IPS-18c (cell line): ENCODE data around the gene L3MBTL4.
"Not testable (repeated sequence)": the region's sequence is repeated elsewhere in the genome, so short reads cannot be mapped to it uniquely, and the experiment has no call there.

Source experiments
- H3K4me3 ChIP-seq: 2 replicates; pipeline ENCODE4 v1.7.0; 2013; ENCODE audit warnings: low read depth, mild to moderate bottlenecking, low read length, moderate library complexity; ENCODE audit not compliant: insufficient read depth
- H3K9me3 ChIP-seq: one replicate; pipeline ENCODE4 v1.6.1; 2013; ENCODE audit warnings: mild to moderate bottlenecking, low read length, moderate library complexity; ENCODE audit not compliant: control insufficient read depth, insufficient read depth

The L3MBTL4 gene

DNA sequence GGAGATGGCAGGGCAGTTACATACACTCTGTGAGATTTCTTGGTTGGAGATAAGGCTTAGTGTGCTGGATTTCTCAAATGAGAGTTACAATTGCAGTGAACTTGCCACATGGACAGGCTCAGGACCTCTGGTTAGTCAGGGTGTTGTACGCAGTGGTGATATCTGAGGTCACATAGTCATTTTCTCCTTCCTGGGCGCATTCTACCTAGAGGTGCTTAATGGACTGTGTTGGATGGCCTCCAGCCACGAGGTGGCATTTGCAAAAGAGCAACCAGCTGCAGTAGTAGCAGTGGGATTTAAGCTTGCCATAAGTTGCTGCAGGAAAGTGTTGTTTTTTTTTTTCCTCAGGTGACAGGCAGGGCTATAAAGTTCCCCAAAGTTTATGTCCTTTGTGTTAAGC is 345.6 kb downstream of the L3MBTL4 start:
- no peak overlapping the region for H3K4me3 ChIP-seq

DNA sequence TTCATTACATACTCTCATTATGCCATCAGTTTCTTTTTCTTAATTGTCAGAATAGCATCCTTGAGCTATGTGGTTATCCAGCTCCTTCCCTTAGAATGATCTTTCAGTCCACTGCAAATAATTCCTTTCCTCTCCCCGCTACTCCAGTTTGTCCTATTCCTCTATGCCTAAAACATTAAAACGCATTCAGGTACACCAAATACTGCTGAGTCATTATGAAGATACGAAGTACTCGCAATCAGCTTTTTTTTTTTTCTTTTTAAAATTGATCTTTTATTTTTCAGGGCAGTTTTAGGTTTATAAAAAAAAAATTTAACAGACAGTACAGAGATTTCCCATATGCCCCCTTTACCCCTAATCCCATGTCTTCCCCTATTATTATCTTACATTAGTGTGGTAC is 354.6 kb downstream of the L3MBTL4 start:
- Histone ChIP-seq H3K9me3 (no peaks in the 10 kb centered on the region), H3K4me3 (no peak overlapping the region)

More for the DNA sequence above, 345.6 kb downstream of the L3MBTL4 start:
- no peaks in the 10 kb centered on the region for H3K9me3 ChIP-seq

DNA sequence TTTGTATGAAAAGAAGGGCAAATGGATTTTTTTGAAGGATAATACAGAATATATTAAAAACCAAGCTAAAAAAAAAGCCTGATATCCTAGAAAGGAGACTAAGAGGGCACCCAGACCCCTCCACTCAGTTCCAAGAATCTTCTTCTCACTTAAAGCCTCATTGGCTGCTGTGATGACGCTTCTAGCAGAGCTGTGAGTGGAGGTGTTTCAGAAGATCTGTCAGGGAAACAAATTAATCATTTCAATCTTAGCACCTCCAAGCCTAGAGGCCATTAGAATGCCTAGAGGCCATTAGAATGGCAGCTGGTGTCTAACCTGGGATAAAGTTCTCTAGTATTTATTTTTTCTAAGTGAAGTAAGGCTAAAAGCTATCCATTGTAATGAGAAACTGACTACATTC is 355.2 kb downstream of the L3MBTL4 start:
- H3K4me3 ChIP-seq = no peak overlapping the region

DNA sequence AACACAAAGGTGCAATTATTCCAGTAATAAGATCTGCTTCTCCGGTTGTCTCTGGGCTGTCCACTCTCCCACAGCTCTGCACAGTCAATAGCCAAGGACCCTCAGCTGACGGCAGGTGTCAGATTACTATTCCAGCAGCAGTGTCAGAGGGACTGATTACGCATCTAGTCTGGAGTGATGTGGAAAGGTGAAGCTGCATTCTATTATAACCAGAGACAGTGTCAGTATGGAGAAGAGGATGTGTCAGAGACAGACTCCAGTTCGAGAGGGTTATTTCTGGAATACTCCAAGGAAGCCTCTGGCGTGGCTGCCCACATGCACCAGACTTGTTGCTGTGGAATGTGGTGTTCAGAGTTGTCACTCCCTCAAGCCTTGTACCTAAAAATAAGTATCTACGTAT is 355.8 kb downstream of the L3MBTL4 start:
- no peaks in the 10 kb centered on the region for H3K9me3 ChIP-seq

More for the DNA sequence above, 355.2 kb downstream of the L3MBTL4 start:
- H3K9me3 ChIP-seq = no peaks in the 10 kb centered on the region

DNA sequence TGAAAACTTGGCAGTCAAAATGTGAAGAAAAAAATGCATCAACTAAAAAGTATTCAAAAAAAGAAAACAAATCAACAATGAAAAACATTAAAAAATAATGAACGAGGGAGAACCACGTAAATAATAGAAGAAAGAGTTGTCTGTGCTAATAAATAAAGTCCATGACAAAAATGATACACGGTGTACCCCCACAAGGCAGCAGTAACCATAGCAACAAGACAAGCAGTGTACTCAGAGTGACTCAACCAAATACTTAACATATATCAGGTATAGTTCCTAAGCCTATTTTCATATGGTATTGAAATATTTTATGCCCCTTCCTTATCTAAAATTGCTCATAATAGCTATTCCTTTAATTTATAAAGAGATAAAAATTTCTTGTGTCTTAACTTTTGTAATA is 357.1 kb downstream of the L3MBTL4 start:
- H3K4me3 ChIP-seq = no peak overlapping the region
- no peaks in the 10 kb centered on the region for H3K9me3 ChIP-seq

More for the DNA sequence above, 355.8 kb downstream of the L3MBTL4 start:
- no peak overlapping the region for H3K4me3 ChIP-seq

DNA sequence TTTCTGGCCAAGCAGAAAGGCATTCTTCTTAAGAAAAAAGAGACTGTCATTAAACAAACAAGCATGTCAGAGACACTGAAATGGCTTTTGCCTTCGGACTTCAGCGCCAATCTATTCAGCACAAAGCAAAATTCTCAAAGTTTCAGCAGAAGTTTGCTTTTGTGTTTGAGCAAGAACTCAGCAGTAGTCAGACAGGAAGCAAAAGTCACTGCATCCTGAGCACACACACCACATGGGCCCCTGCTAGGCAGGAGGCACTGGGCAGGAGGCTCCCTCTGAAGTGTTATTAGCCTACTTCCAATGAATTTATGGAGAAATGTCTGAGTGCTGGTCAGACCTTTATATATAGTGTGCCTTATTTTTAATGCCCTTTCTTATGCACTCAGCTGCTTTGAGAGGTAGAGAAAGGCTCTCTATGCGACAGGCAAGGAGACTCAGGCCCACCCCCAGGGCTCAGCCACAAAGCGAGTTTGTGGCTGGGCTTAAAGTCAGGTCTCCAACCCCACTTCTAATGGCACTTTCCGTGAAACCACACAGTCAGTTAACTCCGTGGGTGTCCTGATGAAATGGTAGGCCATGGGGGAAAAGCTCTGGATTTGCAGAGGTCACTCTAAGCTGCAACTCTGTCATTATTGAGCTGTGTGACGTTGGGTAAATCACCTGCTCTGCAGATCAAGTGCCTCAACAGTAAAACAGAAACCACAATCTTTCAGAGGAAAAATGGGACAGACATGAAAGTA is 358.4 kb downstream of the L3MBTL4 start:
- Histone ChIP-seq H3K4me3 (no peak overlapping the region), H3K9me3 (no peaks in the 10 kb centered on the region)

DNA sequence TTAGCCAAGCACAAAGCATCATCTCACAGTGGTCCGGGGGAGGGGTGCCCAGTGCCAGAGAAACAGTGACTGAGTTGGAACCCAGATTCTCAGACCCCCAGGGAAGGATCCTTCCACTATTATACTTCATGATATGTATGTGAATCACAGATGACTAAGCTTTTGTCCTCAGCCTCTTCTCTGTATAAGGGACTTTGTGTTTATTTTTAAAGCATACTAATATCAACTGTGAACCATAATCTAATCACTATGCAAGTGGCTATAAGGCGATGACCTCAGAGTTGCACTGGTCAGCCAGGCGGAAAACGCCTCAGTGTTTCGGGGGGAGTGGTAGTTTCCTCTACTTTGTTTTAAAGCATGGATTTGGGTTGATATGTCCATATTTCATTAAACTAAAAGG is 359.0 kb downstream of the L3MBTL4 start:
- no peaks in the 10 kb centered on the region for H3K9me3 ChIP-seq

DNA sequence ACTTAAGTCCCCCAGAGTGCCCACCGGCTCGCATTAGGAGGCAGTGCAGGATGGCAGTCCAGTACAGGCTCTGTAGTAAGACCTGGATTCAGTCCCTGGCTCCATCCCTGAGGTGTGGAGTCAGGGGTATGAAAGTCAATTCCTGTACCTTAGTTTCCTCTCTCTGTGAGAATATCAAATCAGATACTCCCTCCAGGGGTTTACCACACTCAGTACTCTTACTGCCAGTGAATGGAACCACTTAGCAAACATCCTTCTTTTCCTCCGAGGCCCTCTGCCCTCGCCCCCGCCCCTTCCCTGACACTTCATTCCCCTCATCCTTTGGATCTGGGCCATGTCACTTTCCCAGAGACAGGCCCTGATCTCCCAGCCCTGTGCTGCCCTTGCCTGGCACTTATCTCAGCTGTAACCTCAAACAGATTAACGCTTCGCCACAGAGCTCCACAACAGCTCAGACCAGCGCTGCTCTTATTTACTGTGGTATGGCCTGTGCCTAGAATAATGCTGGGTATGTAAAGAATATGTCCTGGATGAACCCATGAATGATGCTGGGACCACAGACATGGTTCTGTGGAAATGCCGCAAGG is 360.4 kb downstream of the L3MBTL4 start:
- no peaks in the 10 kb centered on the region for H3K9me3 ChIP-seq
- no peak overlapping the region for H3K4me3 ChIP-seq

More for the DNA sequence above, 359.0 kb downstream of the L3MBTL4 start:
- H3K4me3 ChIP-seq = no peak overlapping the region

DNA sequence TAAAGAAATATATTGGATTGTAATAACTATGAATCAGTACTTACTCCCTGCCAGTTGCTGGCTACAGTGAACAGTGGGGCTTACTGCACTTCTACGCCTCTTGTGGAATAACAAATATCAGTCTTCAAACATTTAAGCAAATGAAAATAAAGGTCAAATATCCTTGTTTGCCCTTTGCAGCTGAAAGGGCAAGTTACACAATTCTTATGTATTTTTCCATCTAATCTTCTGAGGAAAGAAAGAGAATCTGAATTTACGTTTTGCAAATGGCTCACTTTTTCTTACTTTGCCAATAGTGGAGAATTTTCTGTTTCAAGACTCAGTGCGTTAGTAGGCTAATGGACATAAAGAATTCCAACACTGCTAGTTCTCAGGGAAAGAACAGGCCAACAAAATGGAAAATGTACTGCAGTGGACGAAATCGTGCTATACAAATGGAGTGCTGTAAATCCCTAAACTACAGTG is 362.2 kb downstream of the L3MBTL4 start:
- Histone ChIP-seq H3K9me3 (no peaks in the 10 kb centered on the region), H3K4me3 (no peak overlapping the region)

DNA sequence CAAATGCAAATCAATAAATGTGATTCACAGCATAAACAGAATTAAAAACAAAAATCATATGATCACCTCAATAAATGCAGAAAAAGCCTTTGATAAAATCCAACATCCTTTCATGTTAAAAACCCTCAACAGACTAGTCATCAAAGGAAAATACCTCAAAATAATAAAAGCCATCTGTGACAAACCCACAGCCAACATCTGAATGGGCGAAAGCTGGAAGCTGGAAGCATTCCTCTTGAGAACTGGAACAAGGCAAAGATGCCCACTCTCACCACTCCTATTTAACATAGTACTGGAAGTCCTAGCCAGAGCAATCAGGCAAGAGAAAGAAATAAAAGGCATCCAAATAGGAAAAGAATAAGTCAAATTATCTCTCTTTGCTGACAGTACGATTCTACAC is 367.1 kb downstream of the L3MBTL4 start:
- not testable (repeated sequence) for H3K9me3 ChIP-seq, H3K4me3 ChIP-seq

DNA sequence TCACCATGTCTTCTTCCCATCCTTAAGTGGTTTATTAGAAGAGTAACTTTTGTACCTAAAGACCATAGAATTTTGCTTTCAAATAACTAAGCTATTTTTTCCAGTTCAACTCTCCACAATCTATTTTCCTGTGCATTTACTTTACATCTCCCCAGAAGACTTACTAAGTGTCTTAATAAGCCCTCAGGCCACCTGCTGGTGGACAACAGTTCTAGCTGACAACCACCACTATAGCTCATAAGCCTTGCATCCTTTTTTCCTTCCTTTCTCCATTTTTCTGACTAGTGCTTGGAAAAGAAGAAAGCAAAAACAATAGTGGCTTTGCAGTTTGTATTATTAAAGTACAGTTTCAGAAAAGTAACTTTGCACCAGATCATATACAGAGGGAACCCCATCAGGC is 369.9 kb downstream of the L3MBTL4 start:
- H3K9me3 ChIP-seq = no peaks in the 10 kb centered on the region
- H3K4me3 ChIP-seq = no peak overlapping the region

DNA sequence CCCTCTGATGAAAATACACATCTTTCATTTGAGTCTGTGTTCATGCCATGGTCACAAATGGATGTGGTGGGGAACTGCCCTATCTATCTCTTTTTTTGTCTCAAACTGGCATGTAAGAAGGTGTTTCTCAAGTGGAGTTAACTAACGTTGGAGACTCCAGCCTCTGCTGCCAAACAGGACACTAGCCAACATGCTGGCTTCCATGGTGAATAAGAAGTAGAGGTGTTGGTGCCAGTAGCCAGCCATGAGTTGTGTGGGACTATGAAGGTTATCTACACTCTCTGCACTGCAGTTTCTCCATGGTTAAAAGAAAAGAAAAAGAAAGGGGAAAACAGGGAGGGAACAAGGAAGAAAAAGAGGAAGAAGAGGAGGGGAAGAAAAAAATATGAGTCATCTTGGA is 370.4 kb downstream of the L3MBTL4 start:
- H3K4me3 ChIP-seq = no peak overlapping the region
- no peaks in the 10 kb centered on the region for H3K9me3 ChIP-seq

DNA sequence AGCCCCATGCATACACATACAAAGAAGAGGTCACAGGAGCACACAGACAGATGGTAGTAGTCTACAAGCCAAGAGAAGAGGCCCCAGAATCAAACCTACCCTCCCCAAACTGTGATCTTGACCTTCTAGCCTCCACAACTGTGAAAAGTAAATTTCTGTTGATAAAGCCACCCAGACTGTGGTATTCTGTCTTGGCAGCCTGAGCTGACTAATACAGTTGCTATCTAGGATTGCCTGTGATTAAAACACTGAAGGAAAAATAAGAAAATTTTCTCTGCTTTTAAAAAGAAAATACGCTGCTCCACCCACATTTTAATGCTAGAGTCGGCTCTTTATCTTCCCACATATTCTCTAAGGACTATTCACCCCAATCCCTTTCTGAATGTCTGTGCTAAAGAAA is 375.7 kb downstream of the L3MBTL4 start:
- H3K9me3 ChIP-seq = no peaks in the 10 kb centered on the region
- H3K4me3 ChIP-seq = no peak overlapping the region

DNA sequence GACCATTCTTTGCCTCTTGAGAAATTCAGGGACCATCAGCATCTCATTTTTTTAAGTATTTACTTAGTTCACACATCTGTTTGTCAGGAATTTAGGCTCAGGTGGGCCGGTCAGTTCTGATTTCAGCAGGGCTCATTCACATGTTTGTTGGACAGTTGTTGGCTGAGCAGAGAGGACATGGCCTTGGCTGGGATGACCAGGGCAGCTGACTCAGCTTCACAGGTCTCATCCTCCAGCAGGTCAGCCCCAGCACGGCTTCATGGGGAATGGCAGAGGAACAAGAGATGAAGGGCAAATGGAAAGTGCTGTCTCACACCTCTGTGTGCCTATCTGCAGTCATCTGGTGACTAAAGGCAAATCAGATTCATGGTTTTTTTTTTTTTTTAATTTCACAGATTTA is 383.3 kb downstream of the L3MBTL4 start:
- Histone ChIP-seq H3K9me3 (no peaks in the 10 kb centered on the region), H3K4me3 (no peak overlapping the region)

DNA sequence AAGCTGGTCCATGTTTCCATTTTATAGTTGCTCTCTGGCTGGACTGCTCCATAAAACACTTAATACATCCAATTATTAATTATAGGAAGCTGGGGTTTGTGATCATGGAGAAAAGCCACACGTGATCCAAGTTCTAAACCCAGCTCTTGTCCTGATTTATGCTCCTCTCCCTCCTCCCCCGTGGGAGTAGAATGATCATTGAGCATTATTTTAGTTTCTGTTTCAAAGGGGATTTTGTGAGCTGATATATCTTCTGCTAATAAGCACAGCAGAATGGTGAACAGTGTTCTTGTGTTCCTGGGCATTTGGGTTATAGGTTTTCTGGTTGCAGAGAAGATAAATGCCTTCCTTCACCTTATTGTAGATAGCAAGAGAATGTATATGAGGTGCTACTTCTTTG is 383.7 kb downstream of the L3MBTL4 start:
- Histone ChIP-seq H3K9me3 (no peaks in the 10 kb centered on the region), H3K4me3 (no peak overlapping the region)

DNA sequence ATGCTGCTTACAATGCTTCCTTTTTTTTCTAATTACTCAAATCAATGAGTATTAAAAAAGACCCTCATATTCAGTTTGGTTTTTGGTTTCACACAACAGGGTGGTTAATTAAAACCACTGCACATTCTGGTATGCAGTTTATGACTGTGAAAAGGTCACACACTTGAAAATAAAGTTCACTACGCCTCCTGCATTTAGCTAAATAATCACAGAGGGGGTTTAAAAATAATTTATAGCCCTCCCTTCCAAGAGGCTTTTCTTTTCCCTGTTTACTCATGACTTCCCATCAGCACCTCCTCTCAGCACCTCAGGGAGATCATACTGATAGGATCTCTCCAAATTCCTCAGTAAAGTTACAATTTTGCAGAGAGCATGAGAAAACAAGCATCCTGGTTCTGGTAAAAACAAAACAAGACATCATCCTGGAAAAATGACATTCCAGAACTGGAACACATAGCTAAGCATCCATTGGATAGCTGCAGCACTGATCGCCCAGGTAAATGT is 389.9 kb downstream of the L3MBTL4 start:
- H3K9me3 ChIP-seq = no peaks in the 10 kb centered on the region
- no peak overlapping the region for H3K4me3 ChIP-seq

DNA sequence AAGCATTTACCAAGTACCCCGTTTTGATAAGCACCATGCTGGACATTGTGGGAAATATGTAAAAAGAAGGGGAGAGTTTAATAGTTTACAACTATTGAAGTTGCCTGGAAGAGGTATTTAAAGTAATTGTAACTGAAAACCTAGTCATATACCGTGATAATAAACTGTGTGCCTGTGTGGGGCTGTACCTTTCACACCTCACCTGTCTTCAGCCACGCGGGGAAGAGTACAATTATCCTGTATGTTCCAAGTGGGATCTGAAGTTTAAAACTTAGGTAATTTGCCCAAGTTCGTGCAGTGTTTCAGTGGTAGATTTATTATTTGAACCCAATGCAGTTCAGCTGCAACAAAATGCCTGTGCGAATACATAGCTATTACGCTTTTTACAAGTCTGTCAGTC is 391.2 kb downstream of the L3MBTL4 start:
- H3K4me3 ChIP-seq = no peak overlapping the region
- no peaks in the 10 kb centered on the region for H3K9me3 ChIP-seq

DNA sequence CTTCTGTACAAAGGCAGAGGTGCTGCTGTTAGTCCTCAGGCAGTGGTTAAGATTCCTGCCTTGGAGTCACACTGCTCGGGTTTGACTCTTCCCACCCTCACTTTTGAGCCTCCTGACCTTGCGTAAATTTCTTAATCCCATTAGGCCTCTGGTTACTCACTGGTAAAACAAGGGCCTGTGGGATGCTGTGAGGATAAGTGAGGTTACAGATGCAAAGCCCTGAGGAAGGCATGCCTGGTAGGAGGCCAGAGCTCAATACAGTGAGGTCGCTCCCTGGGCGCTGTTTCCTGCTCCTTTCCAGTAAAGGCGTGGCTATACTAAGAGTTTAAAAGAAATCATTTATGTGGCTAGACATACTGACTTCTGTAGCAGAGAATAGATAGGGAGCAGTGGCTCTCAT is 391.9 kb downstream of the L3MBTL4 start:
- H3K9me3 ChIP-seq = no peaks in the 10 kb centered on the region
- no peak overlapping the region for H3K4me3 ChIP-seq
